ENCODE results near the gene EDEM3.

Gene EDEM3

DNA sequence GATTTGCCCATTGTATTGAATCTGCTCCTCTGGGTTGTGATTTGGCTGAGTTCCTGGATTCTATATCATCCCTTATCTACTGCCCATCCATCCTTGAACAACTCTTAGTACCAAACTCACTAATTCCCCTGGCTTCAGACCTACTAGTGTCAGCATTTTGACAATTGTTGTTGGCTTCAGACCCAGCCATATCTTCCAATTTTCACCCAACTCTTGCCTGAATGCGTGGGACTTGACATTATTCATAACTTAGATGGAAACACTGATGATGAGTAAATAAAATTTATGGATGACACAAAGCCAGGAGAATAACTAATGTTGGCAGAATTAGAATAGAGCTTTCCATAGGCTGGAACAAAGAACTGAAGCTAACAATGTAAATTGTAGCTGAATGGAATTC, 27.3 kb upstream of the EDEM3 start:
- no peak for TF ChIP-seq CTCF (IDR thresholded peaks at IDR 0.05; ENCODE audit: insufficient read depth, low read depth, low read length, missing control alignments)

DNA sequence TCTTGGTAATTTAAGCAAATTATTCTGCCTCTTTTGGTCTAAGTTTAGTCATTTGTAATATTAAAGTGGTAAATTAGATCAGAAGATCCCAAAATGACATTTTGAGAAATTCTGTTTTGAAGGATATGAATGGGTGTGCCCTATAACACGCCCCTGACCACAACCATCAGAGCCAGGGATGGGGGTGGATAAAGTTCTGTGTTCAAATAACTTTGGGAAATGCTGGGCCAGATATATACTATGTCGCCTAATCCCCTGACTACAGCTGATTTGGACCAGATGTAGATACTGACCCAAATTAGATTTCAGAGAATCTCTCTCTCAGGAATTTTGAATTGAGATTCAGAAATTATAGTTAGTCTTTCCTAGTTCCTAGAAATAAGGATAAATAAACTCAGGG, 21.2 kb upstream of the EDEM3 start:
- no peak for TF ChIP-seq CTCF (IDR thresholded peaks at IDR 0.05; ENCODE audit: insufficient read depth, low read depth, low read length, missing control alignments)
- no peak overlapping the region for H3K4me3 ChIP-seq (ENCODE audit: low read length)
- no peak for DNase-seq (ENCODE audit: low read depth)

More for the DNA sequence above, 27.3 kb upstream of the EDEM3 start:
- DNase-seq (ENCODE audit: low read depth) = no peak
- no peak overlapping the region for H3K4me3 ChIP-seq (ENCODE audit: low read length)

- no peak overlapping the region for H3K4me3 ChIP-seq (ENCODE audit: low read length)
- no peak for TF ChIP-seq CTCF (IDR thresholded peaks at IDR 0.05; ENCODE audit: insufficient read depth, low read depth, low read length, missing control alignments)
- no peak for DNase-seq (ENCODE audit: low read depth)
Observed at GRCh38 chr1:184775329-184775728, 20.7 kb upstream of the EDEM3 start.

DNA sequence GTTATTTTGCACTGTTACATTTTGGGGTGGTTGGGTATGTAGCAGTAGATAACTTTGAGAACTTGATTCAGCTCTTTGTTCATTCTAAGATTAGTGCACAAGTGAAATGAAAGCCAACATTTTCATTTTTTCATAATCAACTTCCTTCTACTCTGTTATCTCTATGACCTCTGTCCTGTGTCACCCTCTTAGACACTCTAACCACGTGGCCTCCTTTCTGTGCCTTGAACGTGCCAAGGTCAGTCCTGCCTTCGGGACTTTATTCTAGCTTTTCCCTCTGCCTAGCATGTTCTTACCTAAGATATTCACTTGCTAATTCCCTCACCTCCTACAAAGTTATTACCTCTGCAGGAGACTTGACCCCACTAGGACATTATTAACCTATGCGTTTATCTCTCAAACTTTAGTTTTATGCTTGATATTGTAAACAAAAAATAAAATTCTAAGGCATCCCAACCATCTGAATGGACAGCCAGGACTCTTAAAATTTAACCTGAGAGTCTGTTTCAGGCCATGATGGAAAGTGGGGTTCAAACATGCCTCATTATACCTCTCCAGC, 19.2 kb upstream of the EDEM3 start:
- no peak for TF ChIP-seq CTCF (IDR thresholded peaks at IDR 0.05; ENCODE audit: insufficient read depth, low read depth, low read length, missing control alignments)
- no peak overlapping the region for H3K4me3 ChIP-seq (ENCODE audit: low read length)
- DNase-seq (ENCODE audit: low read depth) = no peak

DNA sequence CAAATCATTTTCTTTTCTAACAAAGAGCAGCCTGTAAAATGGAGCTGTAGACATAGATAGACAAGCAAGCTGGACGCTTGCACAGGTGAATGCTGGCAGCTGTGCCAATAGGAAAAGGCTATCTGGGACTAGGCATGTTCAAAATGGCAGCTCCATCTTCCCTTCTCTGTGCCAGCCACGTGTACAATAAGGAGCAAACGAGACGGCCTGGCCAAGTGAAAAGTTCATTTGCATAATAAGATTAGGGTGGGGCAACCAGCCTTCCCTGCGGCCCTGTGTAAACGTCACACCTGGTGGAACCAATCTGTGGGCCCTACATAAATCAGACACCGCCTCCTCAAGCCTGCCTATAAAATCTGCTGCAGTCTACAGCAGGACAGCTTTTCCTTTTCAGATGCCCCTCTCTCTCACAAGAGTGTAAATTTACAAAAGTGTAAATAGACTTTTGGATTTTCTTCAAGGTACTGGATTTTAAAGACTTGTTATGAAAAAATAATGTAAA, 16.6 kb upstream of the EDEM3 start:
- no peak for TF ChIP-seq CTCF (IDR thresholded peaks at IDR 0.05; ENCODE audit: insufficient read depth, low read depth, low read length, missing control alignments)
- H3K4me3 ChIP-seq (ENCODE audit: low read length) = no peak overlapping the region
- DNase-seq (ENCODE audit: low read depth) = peak; percentile 16

DNA sequence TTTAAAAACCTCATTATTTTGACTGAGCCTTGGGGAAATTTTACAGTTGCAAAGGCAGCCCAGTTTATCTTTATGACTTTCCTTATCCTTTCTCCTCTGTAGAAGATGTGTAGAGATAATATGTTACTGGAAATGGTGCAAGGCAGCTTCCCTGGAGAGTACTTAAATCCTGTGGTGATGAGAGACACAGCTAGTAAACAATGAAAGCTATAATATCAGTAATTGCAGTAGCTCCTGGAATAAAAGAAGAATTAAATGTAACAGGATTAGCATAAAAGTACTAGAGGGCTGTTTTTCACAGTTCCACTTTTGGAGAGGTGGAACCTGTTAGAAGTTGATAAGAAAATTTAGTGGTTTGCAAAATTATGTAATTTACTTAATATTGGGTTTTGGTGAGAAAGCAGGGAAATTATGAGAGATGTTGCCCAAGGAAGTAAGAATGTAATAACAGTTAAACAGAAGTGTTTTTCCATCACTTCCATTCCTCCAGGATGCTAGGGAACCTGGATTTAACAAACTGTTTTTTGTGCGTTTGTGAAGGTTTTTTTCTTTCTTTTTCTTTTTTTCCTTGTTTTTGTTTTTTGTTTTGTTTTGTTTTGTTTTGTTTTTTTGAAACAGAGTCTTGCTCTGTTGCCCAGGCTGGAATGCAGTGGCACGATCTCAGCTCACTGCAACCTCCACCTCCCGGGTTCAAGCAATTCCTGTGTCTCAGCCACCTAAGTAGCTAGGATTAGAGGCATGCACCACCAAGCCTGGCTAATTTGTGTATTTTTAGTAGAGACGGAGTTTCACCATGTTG, 15.7 kb upstream of the EDEM3 start:
- no peak for TF ChIP-seq CTCF (IDR thresholded peaks at IDR 0.05; ENCODE audit: insufficient read depth, low read depth, low read length, missing control alignments)
- no peak overlapping the region for H3K4me3 ChIP-seq (ENCODE audit: low read length)
- no peak for DNase-seq (ENCODE audit: low read depth)
